Caco-2 (cell line): ENCODE measurements around the gene AGO3. TPM values are rescaled to one million over a fixed set of nuclear protein-coding genes. Genes with fewer than 3 reads are reported as not detected.

Experiments used
- BruUV-seq: library from RNA; stranded (reverse); fragments of 400-500 nt; replicated peaks from 2 replicates; lab custom pipeline; 2021; lab: Mats Ljungman, UMichigan
- CTCF ChIA-PET: fragments of 300-600 bp; sonication (Branson Sonifier 250); formaldehyde crosslinking; loops from one replicate; lab custom pipeline; 2022; ENCODE audit warnings: antibody characterized with exemption; lab: Charles Lee
- POLR2A ChIA-PET: fragments of 300-600 bp; sonication (Branson Sonifier 250); formaldehyde crosslinking; loops from one replicate; lab custom pipeline; 2022; ENCODE audit warnings: antibody characterized with exemption; lab: Charles Lee
- DNase-seq, 2 experiments: peaks; one replicate each; pipeline versions ENCODE4 v3.0.0 to v3.0.0-alpha.2; 2020 to 2022
- H3K27me3 ChIP-seq: replicated peaks from 2 replicates; pipeline ENCODE4 v1.6.0; 2011; ENCODE audit warnings: low read length; ENCODE audit not compliant: control insufficient read depth, insufficient read depth
- H3K36me3 ChIP-seq: 2 replicates; pipeline ENCODE4 v1.5.1; 2011; ENCODE audit warnings: low read length; ENCODE audit not compliant: control insufficient read depth, insufficient read depth
- H3K4me1 ChIP-seq: fragments of 250-450 bp; sonication (Bioruptor Pico); 2 replicates; pipeline ENCODE4 v1.5.1; 2020; ENCODE audit warnings: mild to moderate bottlenecking
- H3K4me3 ChIP-seq: 2 replicates; pipeline ENCODE4 v1.5.1; 2011; ENCODE audit warnings: low read depth, mild to moderate bottlenecking, control low read depth, low read length
- H3K9me3 ChIP-seq: fragments of 250-450 bp; sonication (Bioruptor Pico); 2 replicates; pipeline ENCODE4 v1.5.1; 2020; ENCODE audit warnings: mild to moderate bottlenecking, moderate library complexity
- H3K27ac Mint-ChIP-seq: one replicate; pipeline ENCODE4 v1.8.0; 2022; ENCODE audit warnings: mixed read lengths; ENCODE audit not compliant: unreplicated experiment
- H3K27me3 Mint-ChIP-seq: one replicate; pipeline ENCODE4 v1.8.0; 2022; ENCODE audit warnings: mixed read lengths; ENCODE audit not compliant: insufficient read depth, unreplicated experiment
- H3K36me3 Mint-ChIP-seq: one replicate; pipeline ENCODE4 v1.8.0; 2022; ENCODE audit warnings: mild to moderate bottlenecking, mixed read lengths; ENCODE audit not compliant: insufficient read depth, unreplicated experiment
- H3K4me1 Mint-ChIP-seq: one replicate; pipeline ENCODE4 v1.8.0; 2022; ENCODE audit warnings: low read depth, mixed read lengths; ENCODE audit not compliant: unreplicated experiment
- H3K4me3 Mint-ChIP-seq: one replicate; pipeline ENCODE4 v1.8.0; 2022; ENCODE audit warnings: mild to moderate bottlenecking, moderate library complexity, mixed read lengths; ENCODE audit not compliant: unreplicated experiment
- H3K9me3 Mint-ChIP-seq: one replicate; pipeline ENCODE4 v1.8.0; 2022; ENCODE audit warnings: mixed read lengths; ENCODE audit not compliant: unreplicated experiment
- CTCF ChIP-seq, 2 experiments: fragments of 200-600 bp in 1 of 2; IDR thresholded peaks; 1 replicate in 1 of 2; 2 replicates in 1 of 2; pipeline versions ENCODE4 v1.5.1 to v1.8.0; 2011 to 2022; ENCODE audit warnings: antibody characterized with exemption in 1 of 2, control low read depth in 1 of 2, inconsistent platforms in 1 of 2, low read depth in 1 of 2, low read length in 1 of 2, mild to moderate bottlenecking in 1 of 2, moderate library complexity in 1 of 2; ENCODE audit not compliant: insufficient read depth in 1 of 2, severe bottlenecking in 1 of 2, unreplicated experiment in 1 of 2
- intact Hi-C: fragments of 100-400 bp; cut with micrococcal nuclease; formaldehyde crosslinking; loops from one replicate; pipeline ENCODE4 v1.10.0; 2022; ENCODE audit not compliant: unreplicated experiment
- total RNA-seq: library from RNA; stranded (reverse); gene quantifications from 2 replicates; pipeline ENCODE4 v1.2.3, GENCODE V29; 2022

AGO3 gene
- total RNA-seq, 1 experiment from 2014 or later, result 18.1 TPM

GRCh38 chr1:36096500-36097432 is 165.9 kb downstream of the AGO3 start:
- no peak overlapping the region for H3K4me3 ChIP-seq
- Mint-ChIP-seq H3K9me3 (no peaks in the 10 kb centered on the region), H3K36me3 (no peaks in the 10 kb centered on the region), H3K27ac (no peak overlapping the region), H3K27me3 (no peaks in the 10 kb centered on the region), H3K4me1 (no peaks in the 10 kb centered on the region), H3K4me3 (no peak overlapping the region)
- H3K4me1 ChIP-seq, result no peaks in the 10 kb centered on the region
- no peaks in the 10 kb centered on the region for H3K9me3 ChIP-seq
- peak; percentile 20 to 22 for TF ChIP-seq CTCF (IDR thresholded peaks at IDR 0.05; ENCODE audit: insufficient read depth in 1 of 2, low read depth in 1 of 2, low read length in 1 of 2, severe bottlenecking in 1 of 2, unreplicated experiment in 1 of 2)
- peak in 1 of 2 experiments; percentile 34 for DNase-seq
- H3K27me3 ChIP-seq, result no peaks in the 10 kb centered on the region
- intact Hi-C loops, result loop anchor here (5.0 kb wide), 1 partner anchor 51 kb away; the partner anchor contains the start of gene TRAPPC3
- POLR2A ChIA-PET, result no interaction called here
- no peaks in the 10 kb centered on the region; the same call in 1 of the 2 replicates for H3K36me3 ChIP-seq
- no TSS peak for BruUV-seq
- CTCF ChIA-PET, result interaction anchor here (0.6 to 1.4 kb wide), 6 partner anchors 36 to 320 kb away, joined by 3 to 14 read pairs (median 4); no protein-coding TSS in a partner anchor

GRCh38 chr1:36097693-36098585 is 167.0 kb downstream of the AGO3 start:
- no peak for DNase-seq
- Mint-ChIP-seq H3K27me3 (no peaks in the 10 kb centered on the region), H3K4me1 (no peaks in the 10 kb centered on the region), H3K9me3 (no peaks in the 10 kb centered on the region), H3K27ac (no peak overlapping the region), H3K4me3 (no peak overlapping the region), H3K36me3 (no peaks in the 10 kb centered on the region)
- H3K9me3 ChIP-seq, result no peaks in the 10 kb centered on the region
- H3K4me1 ChIP-seq, result no peaks in the 10 kb centered on the region
- H3K36me3 ChIP-seq, result no peaks in the 10 kb centered on the region; the same call in 1 of the 2 replicates
- intact Hi-C loops, result loop anchor here (2.0 to 5.0 kb wide), 2 partner anchors 49 to 323 kb away; partner anchors contain the start of gene TRAPPC3
- no peaks in the 10 kb centered on the region for H3K27me3 ChIP-seq
- ChIA-PET POLR2A (no interaction called here), CTCF (interaction anchor here (0.7 to 1.4 kb wide), 5 partner anchors 35 to 188 kb away, joined by 3 to 14 read pairs (median 4); no protein-coding TSS in a partner anchor)
- TF ChIP-seq CTCF (IDR thresholded peaks at IDR 0.05; ENCODE audit: insufficient read depth in 1 of 2, low read depth in 1 of 2, low read length in 1 of 2, severe bottlenecking in 1 of 2, unreplicated experiment in 1 of 2), result no peak
- no TSS peak for BruUV-seq
- no peak overlapping the region for H3K4me3 ChIP-seq
